CD14-positive monocyte (primary cell): ENCODE measurements around the gene TPST1. TPM values are rescaled to one million over a fixed set of nuclear protein-coding genes. Genes with fewer than 3 reads are reported as not detected.

ENCODE experiments used
- DNase-seq, 3 donors: peaks; one replicate each; pipeline ENCODE4 v3.0.0-alpha.2; 2011 to 2022
- H2AFZ ChIP-seq: 2 replicates; pipeline ENCODE4 v1.6.0; 2012; ENCODE audit warnings: mild to moderate bottlenecking, low read depth, low read length, inconsistent platforms; ENCODE audit not compliant: insufficient read depth, poor library complexity, severe bottlenecking
- H3K27ac ChIP-seq, 2 donors: 1 replicate in 1 of 2; 2 replicates in 1 of 2; pipeline ENCODE4 v1.5.1; 2012 to 2013; ENCODE audit warnings: low read length in 2 of 2, control low read depth in 1 of 2, inconsistent platforms in 1 of 2, low read depth in 1 of 2, mild to moderate bottlenecking in 1 of 2
- H3K27me3 ChIP-seq, 2 donors: one replicate each; pipeline versions ENCODE4 v1.6.0 to v1.6.1; 2011 to 2013; ENCODE audit warnings: low read length in 2 of 2; ENCODE audit not compliant: control insufficient read depth in 2 of 2, insufficient read depth in 2 of 2
- H3K36me3 ChIP-seq, 2 donors: replicated peaks in 1 of 2; 1 replicate in 1 of 2; 2 replicates in 1 of 2; pipeline versions ENCODE4 v1.5.1 to v1.6.1; 2012 to 2013; ENCODE audit warnings: low read length in 2 of 2, control low read depth in 1 of 2, inconsistent platforms in 1 of 2, mild to moderate bottlenecking in 1 of 2; ENCODE audit not compliant: insufficient read depth in 2 of 2, control insufficient read depth in 1 of 2
- H3K4me1 ChIP-seq, 2 donors: 1 replicate in 1 of 2; 2 replicates in 1 of 2; pipeline versions ENCODE4 v1.5.1 to v1.6.1; 2012 to 2013; ENCODE audit warnings: low read length in 2 of 2, control low read depth in 1 of 2, inconsistent platforms in 1 of 2, mild to moderate bottlenecking in 1 of 2, moderate library complexity in 1 of 2; ENCODE audit not compliant: insufficient read depth in 2 of 2, control insufficient read depth in 1 of 2
- H3K4me2 ChIP-seq: replicated peaks from 2 replicates; pipeline ENCODE3; 2012; ENCODE audit warnings: low read length, moderate library complexity, mild to moderate bottlenecking; ENCODE audit not compliant: poor library complexity, severe bottlenecking; ENCODE audit errors: extremely low read depth
- H3K4me3 ChIP-seq, 3 experiments: fragments of 200-600 bp in 1 of 3; sonication (generic) in 1 of 3; replicated peaks in 1 of 3; 1 replicate in 2 of 3; 2 replicates in 1 of 3; pipeline ENCODE4 v1.5.1; 2011 to 2013; ENCODE audit warnings: low read length in 3 of 3, mild to moderate bottlenecking in 3 of 3, control low read depth in 2 of 3, low read depth in 2 of 3, inconsistent platforms in 1 of 3, moderate library complexity in 1 of 3
- H3K79me2 ChIP-seq: 2 replicates; pipeline ENCODE4 v1.6.0; 2012; ENCODE audit warnings: mild to moderate bottlenecking, control low read depth, inconsistent platforms, low read length, moderate library complexity; ENCODE audit not compliant: insufficient read depth
- H3K9ac ChIP-seq: 2 replicates; pipeline ENCODE4 v1.6.0; 2017; ENCODE audit warnings: low read length, mild to moderate bottlenecking; ENCODE audit not compliant: insufficient read depth, poor library complexity, severe bottlenecking
- H3K9me3 ChIP-seq, 2 donors: replicated peaks in 1 of 2; 1 replicate in 1 of 2; 2 replicates in 1 of 2; pipeline versions ENCODE4 v1.5.1 to v1.6.1; 2012 to 2013; ENCODE audit warnings: low read length in 2 of 2, control low read depth in 1 of 2; ENCODE audit not compliant: control insufficient read depth in 1 of 2, insufficient read depth in 1 of 2
- H4K20me1 ChIP-seq: 2 replicates; pipeline ENCODE4 v1.6.0; 2012; ENCODE audit warnings: mild to moderate bottlenecking, low read length, control low read depth, moderate library complexity; ENCODE audit not compliant: insufficient read depth
- H3K27ac Mint-ChIP-seq, 7 donors: one replicate each; pipeline ENCODE4 v1.8.0; 2020; ENCODE audit warnings: mild to moderate bottlenecking in 7 of 7, mixed read lengths in 7 of 7, moderate library complexity in 6 of 7, inconsistent platforms in 2 of 7
- H3K27me3 Mint-ChIP-seq, 3 donors: one replicate each; pipeline ENCODE4 v1.8.0; 2021 to 2022; ENCODE audit warnings: low read depth in 3 of 3, mild to moderate bottlenecking in 3 of 3, mixed read lengths in 3 of 3, moderate library complexity in 3 of 3, inconsistent platforms in 1 of 3
- H3K36me3 Mint-ChIP-seq, 2 donors: one replicate each; pipeline ENCODE4 v1.8.0; 2020; ENCODE audit warnings: mixed read lengths in 2 of 2, inconsistent platforms in 1 of 2, mild to moderate bottlenecking in 1 of 2
- H3K4me1 Mint-ChIP-seq: one replicate; pipeline ENCODE4 v1.8.0; 2020; ENCODE audit warnings: mild to moderate bottlenecking, mixed read lengths
- H3K4me3 Mint-ChIP-seq, 2 donors: one replicate each; pipeline ENCODE4 v1.8.0; 2020; ENCODE audit warnings: mild to moderate bottlenecking in 2 of 2, mixed read lengths in 2 of 2, moderate library complexity in 1 of 2
- H3K9me3 Mint-ChIP-seq, 7 donors: one replicate each; pipeline ENCODE4 v1.8.0; 2020 to 2022; ENCODE audit warnings: mixed read lengths in 7 of 7, mild to moderate bottlenecking in 6 of 7, moderate library complexity in 6 of 7, inconsistent platforms in 2 of 7
- CTCF ChIP-seq: fragments of 200-600 bp; IDR thresholded peaks from one replicate; pipeline ENCODE4 v1.8.0; 2022; ENCODE audit warnings: antibody characterized with exemption, mild to moderate bottlenecking
- WGBS: methylation state at CpG from one replicate; pipeline ENCODE4 v1.1.5; 2013; ENCODE audit warnings: missing lambda C conversion rate; ENCODE audit not compliant: insufficient coverage; 5-methylcytosine and 5-hydroxymethylcytosine counted together
- intact Hi-C, 2 donors: fragments of 100-400 bp; cut with micrococcal nuclease; formaldehyde crosslinking; loops; one replicate each; pipeline versions ENCODE4 v1.15.0 to v1.15.1; 2023
- polyA plus RNA-seq, 3 donors: library from polyadenylated mRNA; depleted of rRNA in 1 of 3; unstranded in 2 of 3; stranded (reverse) in 1 of 3; fragments of 300-500 nt in 2 of 3; fragments of >200 nt in 1 of 3; fragmentation: Illumina TruSeq in 2 of 3; gene quantifications; 1 replicate in 2 of 3; 2 replicates in 1 of 3; pipeline ENCODE4 v1.2.3, GENCODE V29; 2012 to 2021

TPST1 gene
- polyA plus RNA-seq, 3 donors: 0.54 to 4.8 (median 4.2) TPM

DNA sequence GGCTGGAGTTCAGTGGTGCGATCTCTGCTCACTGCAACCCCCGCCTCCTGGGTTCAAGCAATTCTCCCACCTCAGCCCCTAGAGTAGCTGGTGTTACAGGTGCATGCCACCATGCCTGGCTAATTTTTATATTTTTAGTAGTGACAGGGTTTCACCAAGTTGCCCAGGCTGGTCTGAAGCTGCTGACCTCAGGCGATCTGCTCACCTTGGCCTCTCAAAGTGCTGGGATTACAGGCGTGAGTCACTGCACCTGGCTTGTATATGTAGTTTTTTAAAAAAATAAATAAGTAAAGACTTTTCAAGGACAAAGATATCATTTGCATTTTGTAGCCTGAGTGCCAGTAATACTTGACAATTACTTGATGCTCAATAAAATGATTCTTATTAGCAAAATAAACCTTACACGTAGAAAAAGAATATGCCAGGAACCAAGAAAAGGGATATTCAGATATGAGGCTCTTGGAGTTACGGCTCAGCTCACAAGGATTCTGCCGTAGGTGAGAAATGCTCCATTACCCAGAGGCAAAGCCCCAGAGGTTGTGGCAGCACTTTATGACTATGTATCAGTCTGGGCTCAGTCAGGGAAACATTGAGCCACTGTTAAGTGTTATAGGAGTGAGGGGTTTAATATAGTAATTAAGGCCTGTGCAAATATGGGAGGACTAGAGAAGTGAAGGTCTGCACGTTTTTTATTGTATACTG lies 98.5 kb downstream of the TPST1 start:
- H3K9ac ChIP-seq: no peak overlapping the region
- H3K79me2 ChIP-seq: no peaks in the 10 kb centered on the region
- H3K9me3 ChIP-seq: peaks cover 4 to 6% of the 10 kb centered on the region in 2 donors
- peaks cover 3 to 18% (median 9%) of the 10 kb centered on the region in 7 donors for H3K9me3 Mint-ChIP-seq
- DNase-seq: no peak
- H3K36me3 Mint-ChIP-seq: peaks cover 0 to 3% of the 10 kb centered on the region in 2 donors
- WGBS: 97% methylated on average over 3 of the region's 8 CpGs
- H3K4me1 Mint-ChIP-seq: peaks cover 15% of the 10 kb centered on the region
- intact Hi-C loops: no loop called here
- no peaks in the 10 kb centered on the region for H3K27me3 ChIP-seq
- no peak overlapping the region for H3K4me2 ChIP-seq
- no peaks in the 10 kb centered on the region for H3K36me3 ChIP-seq
- H3K4me1 ChIP-seq: no peaks in the 10 kb centered on the region
- H3K27ac Mint-ChIP-seq: no peak overlapping the region
- no peak overlapping the region for H3K4me3 ChIP-seq
- no peaks in the 10 kb centered on the region for H3K27me3 Mint-ChIP-seq
- H4K20me1 ChIP-seq: no peaks in the 10 kb centered on the region
- no peak overlapping the region for H3K4me3 Mint-ChIP-seq
- TF ChIP-seq CTCF: no peak
- no peak overlapping the region for H2AFZ ChIP-seq
- no peak overlapping the region for H3K27ac ChIP-seq

DNA sequence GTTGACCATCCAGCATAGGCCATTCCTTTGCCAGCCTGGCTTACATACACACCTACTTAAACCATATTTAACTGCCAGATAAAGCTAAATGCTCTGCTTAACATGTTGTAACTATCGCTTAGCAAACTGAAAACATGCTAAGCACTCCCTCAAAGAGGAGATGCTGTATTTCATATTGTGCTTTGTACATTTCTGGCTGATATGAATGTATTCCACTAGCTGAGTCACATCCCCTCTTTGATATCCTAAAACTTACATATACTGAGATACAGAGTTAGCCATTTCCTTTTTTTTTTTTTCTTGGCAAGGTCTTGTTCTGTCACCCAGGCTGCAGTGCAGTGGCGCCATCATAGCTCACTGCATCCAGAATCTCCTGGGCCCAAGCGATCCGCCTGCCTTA lies 99.4 kb downstream of the TPST1 start:
- no peak for TF ChIP-seq CTCF
- Histone ChIP-seq H3K4me3 (no peak overlapping the region), H4K20me1 (no peaks in the 10 kb centered on the region), H2AFZ (no peak overlapping the region), H3K27me3 (no peaks in the 10 kb centered on the region), H3K4me1 (no peaks in the 10 kb centered on the region), H3K9me3 (no peaks in the 10 kb centered on the region), H3K27ac (no peak overlapping the region), H3K9ac (no peak overlapping the region), H3K36me3 (no peaks in the 10 kb centered on the region), H3K4me2 (no peak overlapping the region), H3K79me2 (no peaks in the 10 kb centered on the region)
- Mint-ChIP-seq H3K4me1 (peaks cover 15% of the 10 kb centered on the region), H3K9me3 (peaks cover 0 to 9% (median 2%) of the 10 kb centered on the region in 7 donors), H3K36me3 (peaks cover 0 to under 1% of the 10 kb centered on the region in 2 donors), H3K27ac (no peak overlapping the region), H3K4me3 (no peak overlapping the region), H3K27me3 (no peaks in the 10 kb centered on the region)
- intact Hi-C loops: no loop called here
- DNase-seq: no peak
- WGBS: 100% methylated on average over 3 of the region's 4 CpGs
